GM12878 (cell line): ENCODE results near the gene ITLN1. TPM values are rescaled to one million over a fixed set of nuclear protein-coding genes. Genes with fewer than 3 reads are reported as not detected.

ENCODE experiments used
- ATAC-seq: fragments of 200-7000 bp; cut with Tn5 transposase; 3 replicates; pipeline ENCODE4 v1.9.1; 2020; ENCODE audit warnings: mild to moderate bottlenecking, moderate library complexity
- BruUV-seq: library from RNA; stranded (reverse); fragments of 400-500 nt; replicated peaks from 2 replicates; lab custom pipeline; 2021; lab: Mats Ljungman, UMichigan
- CTCF ChIA-PET: fragments of 300-600 bp; sonication (Branson Sonifier 250); formaldehyde crosslinking; extraction: SDS; loops from one replicate; lab custom pipeline; 2021; ENCODE audit warnings: inconsistent platforms; lab: Yijun Ruan, JAX
- POLR2A ChIA-PET: fragments of 350-600 bp; formaldehyde crosslinking; extraction: SDS; loops from one replicate; lab custom pipeline; 2021; ENCODE audit warnings: inconsistent platforms; lab: Charles Lee
- RAD21 ChIA-PET: fragments of 300-600 bp; sonication (Branson Sonifier 250); formaldehyde crosslinking; loops from one replicate; lab custom pipeline; 2023; ENCODE audit warnings: antibody characterized with exemption; ENCODE audit not compliant: unreplicated experiment; lab: Charles Lee
- SMC1A ChIA-PET: fragments of 300-600 bp; sonication (Branson Sonifier 250); formaldehyde crosslinking; loops from one replicate; lab custom pipeline; 2023; ENCODE audit not compliant: unreplicated experiment, uncharacterized antibody; lab: Charles Lee
- DNase-seq: peaks from one replicate; pipeline ENCODE4 v3.0.0-alpha.2; 2011; ENCODE audit warnings: low read depth, low spot score
- FAIRE-seq: peaks from 3 replicates; lab custom pipeline; 2011; peaks lifted over from hg19 to GRCh38; lab: Jason Lieb, UNC
- H2AFZ ChIP-seq: 2 replicates; pipeline ENCODE4 v1.6.0; 2011; ENCODE audit warnings: low read depth, low read length, control low read depth; ENCODE audit not compliant: control insufficient read depth
- H3K27ac ChIP-seq: 2 replicates; pipeline ENCODE4 v1.5.1; 2011; ENCODE audit warnings: control low read depth; ENCODE audit not compliant: control insufficient read depth, insufficient read depth
- H3K27me3 ChIP-seq, 2 experiments: replicated peaks in 1 of 2; 2 replicates each; pipeline versions ENCODE4 v1.6.0 to v1.6.1; 2011; ENCODE audit warnings: low read length in 1 of 2; ENCODE audit not compliant: control insufficient read depth in 2 of 2, insufficient read depth in 2 of 2
- H3K36me3 ChIP-seq, 2 experiments: 2 replicates each; pipeline ENCODE4 v1.5.1; 2011; ENCODE audit warnings: low read length in 1 of 2; ENCODE audit not compliant: control insufficient read depth in 2 of 2, insufficient read depth in 2 of 2
- H3K4me1 ChIP-seq: 2 replicates; pipeline ENCODE4 v1.6.1; 2011; ENCODE audit warnings: mild to moderate bottlenecking, low read length, moderate library complexity, mixed read lengths; ENCODE audit not compliant: control insufficient read depth, insufficient read depth
- H3K4me2 ChIP-seq: 2 replicates; pipeline ENCODE4 v1.6.0; 2011; ENCODE audit warnings: control low read depth; ENCODE audit not compliant: control insufficient read depth, insufficient read depth
- H3K4me3 ChIP-seq: fragments of 200-600 bp; sonication (generic); 2 replicates; pipeline ENCODE4 v1.5.1; 2016
- H3K79me2 ChIP-seq: 2 replicates; pipeline ENCODE4 v1.6.0; 2011; ENCODE audit warnings: low read length; ENCODE audit not compliant: control insufficient read depth, insufficient read depth
- H3K9ac ChIP-seq: 2 replicates; pipeline ENCODE4 v1.8.0; 2011; ENCODE audit warnings: low read length, control low read depth, mixed read lengths; ENCODE audit not compliant: control insufficient read depth, insufficient read depth
- H3K9me3 ChIP-seq: replicated peaks from 3 replicates; pipeline ENCODE4 v1.5.1; 2011; ENCODE audit warnings: mild to moderate bottlenecking, low read length; ENCODE audit not compliant: control insufficient read depth, insufficient read depth
- H4K20me1 ChIP-seq: 2 replicates; pipeline ENCODE4 v1.6.0; 2011; ENCODE audit not compliant: control insufficient read depth, insufficient read depth
- CBX5 ChIP-seq: sonication (generic); IDR thresholded peaks from 2 replicates; pipeline ENCODE4 v1.6.1; 2016; ENCODE audit warnings: low read depth, moderate library complexity, mild to moderate bottlenecking, inconsistent platforms
- CEBPB ChIP-seq, 2 experiments: fragments of 150-350 bp in 1 of 2; IDR thresholded peaks; 2 replicates each; pipeline ENCODE4 v1.6.1; 2012 to 2014; ENCODE audit warnings: low read depth in 2 of 2, low read length in 2 of 2, borderline replicate concordance in 1 of 2, inconsistent platforms in 1 of 2
- HCFC1 ChIP-seq: fragments of 150-350 bp; IDR thresholded peaks from 2 replicates; pipeline ENCODE4 v1.6.1; 2014; ENCODE audit warnings: low read length
- HDAC6 ChIP-seq: fragments of 200-600 bp; sonication (generic); IDR thresholded peaks from one replicate; pipeline ENCODE4 v1.8.0; 2017; ENCODE audit warnings: antibody characterized with exemption; ENCODE audit not compliant: unreplicated experiment
- IKZF2 ChIP-seq, 2 experiments: fragments of 450-650 bp; IDR thresholded peaks; 2 replicates each; pipeline ENCODE4 v1.6.1; 2017; ENCODE audit warnings: mild to moderate bottlenecking in 2 of 2, moderate library complexity in 2 of 2
- JUNB ChIP-seq: IDR thresholded peaks from 2 replicates; pipeline ENCODE4 v1.6.1; 2016; ENCODE audit warnings: antibody characterized with exemption, mild to moderate bottlenecking
- KLF5 ChIP-seq: fragments of 450-650 bp; IDR thresholded peaks from 2 replicates; pipeline ENCODE4 v1.6.1; 2014; ENCODE audit warnings: mild to moderate bottlenecking; ENCODE audit not compliant: partially characterized antibody
- MTA2 ChIP-seq: fragments of 450-650 bp; IDR thresholded peaks from 2 replicates; pipeline ENCODE4 v1.6.1; 2016; ENCODE audit warnings: low read depth, mild to moderate bottlenecking, moderate library complexity
- NR2F1 ChIP-seq: fragments of 450-650 bp; conservative IDR thresholded peaks from 2 replicates; pipeline ENCODE4 v1.6.1; 2017; ENCODE audit warnings: mild to moderate bottlenecking
- RUNX3 ChIP-seq: IDR thresholded peaks from 2 replicates; pipeline ENCODE4 v1.6.1; 2012; ENCODE audit warnings: low read length, inconsistent platforms
- WGBS: methylation state at CpG from one replicate; pipeline ENCODE4 v1.1.6; 2016; ENCODE audit warnings: low lambda C conversion rate; ENCODE audit not compliant: insufficient replicate concordance, insufficient coverage; ENCODE audit errors: missing lambda C conversion rate; 5-methylcytosine and 5-hydroxymethylcytosine counted together
- in situ Hi-C: fragments of 300-500 bp; cut with MboI; formaldehyde crosslinking; loops from 9 replicates; pipeline ENCODE4 v1.14.3; 2018; ENCODE audit warnings: mixed read lengths
- intact Hi-C: fragments of 100-400 bp; cut with micrococcal nuclease; formaldehyde crosslinking; loops from one replicate; pipeline ENCODE4 v1.14.2; 2022; ENCODE audit not compliant: unreplicated experiment
- polyA plus RNA-seq, 11 experiments: library from polyadenylated mRNA; depleted of rRNA in 4 of 11; unstranded in 6 of 11; stranded (reverse) in 5 of 11; fragments of >200 nt; fragmentation: Nextera tagmentation in 4 of 11; fragmentation: Illumina TruSeq in 1 of 11; extraction: Ambion mirVana in 4 of 11; extraction: Trizol in 1 of 11; gene quantifications; 1 replicate in 1 of 11; 2 replicates in 10 of 11; pipeline versions ENCODE4 v1.2.1 to v1.2.3, GENCODE V29; 2011 to 2016; ENCODE audit warnings: inconsistent platforms in 2 of 11, missing spikeins in 2 of 11, low read depth in 1 of 11
- total RNA-seq, 4 experiments: library from RNA; depleted of rRNA in 3 of 4; stranded (reverse); fragments of >200 nt in 3 of 4; fragmentation: Illumina TruSeq in 1 of 4; extraction: Trizol in 1 of 4; gene quantifications; 2 replicates each; pipeline versions ENCODE4 v1.2.1 to v1.2.3, GENCODE V29; 2013 to 2021
- TF ChIP-seq, protein P1 (sequence below): fragments of 450-650 bp; formaldehyde crosslinking; IDR thresholded peaks from 2 replicates; pipeline ENCODE4 v1.4.0; 2020; ENCODE audit warnings: mild to moderate bottlenecking, moderate library complexity
- TF ChIP-seq, protein P2 (sequence below): fragments of 450-650 bp; IDR thresholded peaks from 2 replicates; pipeline ENCODE4 v1.6.1; 2016; ENCODE audit warnings: mild to moderate bottlenecking
- TF ChIP-seq, protein P3 (sequence below): fragments of 450-650 bp; IDR thresholded peaks from 2 replicates; pipeline ENCODE4 v1.6.1; 2018; ENCODE audit warnings: borderline replicate concordance, mild to moderate bottlenecking; ENCODE audit not compliant: partially characterized antibody
- TF ChIP-seq, protein P4 (sequence below): fragments of 450-650 bp; IDR thresholded peaks from 2 replicates; pipeline ENCODE4 v1.6.1; 2017; ENCODE audit warnings: low read depth, mild to moderate bottlenecking, moderate library complexity

ITLN1 gene
- total and polyA plus RNA-seq, 10 of the 15 experiments (the other 5 are each of a cell fraction or from before 2014, with no cell fraction given): not detected

DNA sequence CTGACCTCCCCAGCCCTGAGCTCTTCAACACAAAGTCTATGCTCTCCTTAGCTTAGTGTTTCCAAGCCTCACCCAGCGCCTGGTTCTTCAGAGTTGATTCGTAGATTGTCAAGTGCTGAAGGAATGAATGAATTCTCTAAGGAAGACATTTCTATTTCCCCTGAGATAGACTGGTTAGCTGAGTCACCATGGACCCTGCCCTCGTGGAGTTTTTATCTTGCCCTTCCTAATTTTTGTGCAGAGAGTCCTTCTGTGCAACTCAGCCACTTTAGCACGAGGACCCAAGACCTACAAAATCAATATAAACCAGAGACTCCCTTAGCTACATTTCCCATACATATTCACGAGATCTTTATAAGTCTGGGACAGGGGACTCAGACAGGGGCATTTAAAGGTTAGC lies 19.6 kb downstream of the ITLN1 start (continued):
- TF ChIP-seq, protein P1, sequence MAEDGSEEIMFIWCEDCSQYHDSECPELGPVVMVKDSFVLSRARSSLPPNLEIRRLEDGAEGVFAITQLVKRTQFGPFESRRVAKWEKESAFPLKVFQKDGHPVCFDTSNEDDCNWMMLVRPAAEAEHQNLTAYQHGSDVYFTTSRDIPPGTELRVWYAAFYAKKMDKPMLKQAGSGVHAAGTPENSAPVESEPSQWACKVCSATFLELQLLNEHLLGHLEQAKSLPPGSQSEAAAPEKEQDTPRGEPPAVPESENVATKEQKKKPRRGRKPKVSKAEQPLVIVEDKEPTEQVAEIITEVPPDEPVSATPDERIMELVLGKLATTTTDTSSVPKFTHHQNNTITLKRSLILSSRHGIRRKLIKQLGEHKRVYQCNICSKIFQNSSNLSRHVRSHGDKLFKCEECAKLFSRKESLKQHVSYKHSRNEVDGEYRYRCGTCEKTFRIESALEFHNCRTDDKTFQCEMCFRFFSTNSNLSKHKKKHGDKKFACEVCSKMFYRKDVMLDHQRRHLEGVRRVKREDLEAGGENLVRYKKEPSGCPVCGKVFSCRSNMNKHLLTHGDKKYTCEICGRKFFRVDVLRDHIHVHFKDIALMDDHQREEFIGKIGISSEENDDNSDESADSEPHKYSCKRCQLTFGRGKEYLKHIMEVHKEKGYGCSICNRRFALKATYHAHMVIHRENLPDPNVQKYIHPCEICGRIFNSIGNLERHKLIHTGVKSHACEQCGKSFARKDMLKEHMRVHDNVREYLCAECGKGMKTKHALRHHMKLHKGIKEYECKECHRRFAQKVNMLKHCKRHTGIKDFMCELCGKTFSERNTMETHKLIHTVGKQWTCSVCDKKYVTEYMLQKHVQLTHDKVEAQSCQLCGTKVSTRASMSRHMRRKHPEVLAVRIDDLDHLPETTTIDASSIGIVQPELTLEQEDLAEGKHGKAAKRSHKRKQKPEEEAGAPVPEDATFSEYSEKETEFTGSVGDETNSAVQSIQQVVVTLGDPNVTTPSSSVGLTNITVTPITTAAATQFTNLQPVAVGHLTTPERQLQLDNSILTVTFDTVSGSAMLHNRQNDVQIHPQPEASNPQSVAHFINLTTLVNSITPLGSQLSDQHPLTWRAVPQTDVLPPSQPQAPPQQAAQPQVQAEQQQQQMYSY (CRISPR knock-in tag): no peak
- TF ChIP-seq RUNX3 (no peak), HCFC1 (no peak), KLF5 (no peak)
- TF ChIP-seq, protein P2, sequence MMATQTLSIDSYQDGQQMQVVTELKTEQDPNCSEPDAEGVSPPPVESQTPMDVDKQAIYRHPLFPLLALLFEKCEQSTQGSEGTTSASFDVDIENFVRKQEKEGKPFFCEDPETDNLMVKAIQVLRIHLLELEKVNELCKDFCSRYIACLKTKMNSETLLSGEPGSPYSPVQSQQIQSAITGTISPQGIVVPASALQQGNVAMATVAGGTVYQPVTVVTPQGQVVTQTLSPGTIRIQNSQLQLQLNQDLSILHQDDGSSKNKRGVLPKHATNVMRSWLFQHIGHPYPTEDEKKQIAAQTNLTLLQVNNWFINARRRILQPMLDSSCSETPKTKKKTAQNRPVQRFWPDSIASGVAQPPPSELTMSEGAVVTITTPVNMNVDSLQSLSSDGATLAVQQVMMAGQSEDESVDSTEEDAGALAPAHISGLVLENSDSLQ: no peak

DNA sequence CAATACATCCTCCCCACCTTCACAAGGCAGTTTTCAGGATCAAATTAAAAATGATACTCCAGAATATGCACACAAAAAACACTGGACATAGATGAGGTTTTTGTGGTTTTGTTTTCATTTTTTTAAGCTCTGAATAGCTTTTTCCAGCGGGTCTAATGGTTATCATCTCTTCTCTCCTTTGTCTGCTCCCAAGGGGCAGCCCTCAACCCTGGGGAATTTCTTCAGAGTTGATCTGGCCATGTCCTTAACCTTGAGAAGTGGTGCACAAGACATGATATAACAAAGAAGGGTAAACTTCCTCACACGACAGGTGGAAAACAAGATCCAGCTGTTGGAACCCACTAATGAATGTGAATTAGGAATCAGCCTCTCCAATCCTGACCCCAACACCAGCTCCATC lies 20.8 kb downstream of the ITLN1 start:
- 49% methylated on average over 2 of the region's 2 CpGs for WGBS
- Histone ChIP-seq H3K4me2 (no peak overlapping the region), H3K9me3 (no peaks in the 10 kb centered on the region), H3K4me3 (no peak overlapping the region), H3K4me1 (peaks cover 15% of the 10 kb centered on the region), H3K79me2 (no peaks in the 10 kb centered on the region), H3K9ac (no peak overlapping the region), H4K20me1 (no peaks in the 10 kb centered on the region), H3K27ac (no peak overlapping the region), H2AFZ (no peak overlapping the region), H3K36me3 (no peaks in the 10 kb centered on the region), H3K27me3 (no peaks in the 10 kb centered on the region)
- intact Hi-C loops (no loop called here), in situ Hi-C loops (no loop called here)
- no TSS peak for BruUV-seq
- ChIA-PET RAD21 (interaction anchor here (0.7 to 4.6 kb wide), 9 partner anchors 8 to 199 kb away, joined by 3 to 24 read pairs (median 11); no protein-coding TSS in a partner anchor), POLR2A (interaction anchor here (0.6 to 3.8 kb wide), 7 partner anchors 9 to 130 kb away, joined by 3 to 13 read pairs (median 4); no protein-coding TSS in a partner anchor), SMC1A (interaction anchor here (0.8 to 6.7 kb wide), 13 partner anchors 8 to 192 kb away, joined by 3 to 41 read pairs (median 10); partner anchors contain the start of gene ITLN2), CTCF (interaction anchor here (0.7 to 7.0 kb wide), 17 partner anchors 10 to 156 kb away, joined by 3 to 99 read pairs (median 4); no protein-coding TSS in a partner anchor)
- FAIRE-seq (no peak), DNase-seq (no peak), ATAC-seq (no peak)
- no peak for TF ChIP-seq NR2F1
- TF ChIP-seq, protein P3, sequence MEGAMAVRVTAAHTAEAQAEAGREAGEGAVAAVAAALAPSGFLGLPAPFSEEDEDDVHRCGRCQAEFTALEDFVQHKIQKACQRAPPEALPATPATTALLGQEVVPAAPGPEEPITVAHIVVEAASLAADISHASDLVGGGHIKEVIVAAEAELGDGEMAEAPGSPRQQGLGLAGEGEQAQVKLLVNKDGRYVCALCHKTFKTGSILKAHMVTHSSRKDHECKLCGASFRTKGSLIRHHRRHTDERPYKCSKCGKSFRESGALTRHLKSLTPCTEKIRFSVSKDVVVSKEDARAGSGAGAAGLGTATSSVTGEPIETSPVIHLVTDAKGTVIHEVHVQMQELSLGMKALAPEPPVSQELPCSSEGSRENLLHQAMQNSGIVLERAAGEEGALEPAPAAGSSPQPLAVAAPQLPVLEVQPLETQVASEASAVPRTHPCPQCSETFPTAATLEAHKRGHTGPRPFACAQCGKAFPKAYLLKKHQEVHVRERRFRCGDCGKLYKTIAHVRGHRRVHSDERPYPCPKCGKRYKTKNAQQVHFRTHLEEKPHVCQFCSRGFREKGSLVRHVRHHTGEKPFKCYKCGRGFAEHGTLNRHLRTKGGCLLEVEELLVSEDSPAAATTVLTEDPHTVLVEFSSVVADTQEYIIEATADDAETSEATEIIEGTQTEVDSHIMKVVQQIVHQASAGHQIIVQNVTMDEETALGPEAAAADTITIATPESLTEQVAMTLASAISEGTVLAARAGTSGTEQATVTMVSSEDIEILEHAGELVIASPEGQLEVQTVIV: no peak
- TF ChIP-seq KLF5: no peak
- 0 out of 4 replicates have a peak, but pooled peaks have one; percentile 1 to 2 for TF ChIP-seq IKZF2 (IDR thresholded peaks at IDR 0.05)
- no peak for TF ChIP-seq CBX5
- TF ChIP-seq MTA2: no peak
- TF ChIP-seq, protein P4, sequence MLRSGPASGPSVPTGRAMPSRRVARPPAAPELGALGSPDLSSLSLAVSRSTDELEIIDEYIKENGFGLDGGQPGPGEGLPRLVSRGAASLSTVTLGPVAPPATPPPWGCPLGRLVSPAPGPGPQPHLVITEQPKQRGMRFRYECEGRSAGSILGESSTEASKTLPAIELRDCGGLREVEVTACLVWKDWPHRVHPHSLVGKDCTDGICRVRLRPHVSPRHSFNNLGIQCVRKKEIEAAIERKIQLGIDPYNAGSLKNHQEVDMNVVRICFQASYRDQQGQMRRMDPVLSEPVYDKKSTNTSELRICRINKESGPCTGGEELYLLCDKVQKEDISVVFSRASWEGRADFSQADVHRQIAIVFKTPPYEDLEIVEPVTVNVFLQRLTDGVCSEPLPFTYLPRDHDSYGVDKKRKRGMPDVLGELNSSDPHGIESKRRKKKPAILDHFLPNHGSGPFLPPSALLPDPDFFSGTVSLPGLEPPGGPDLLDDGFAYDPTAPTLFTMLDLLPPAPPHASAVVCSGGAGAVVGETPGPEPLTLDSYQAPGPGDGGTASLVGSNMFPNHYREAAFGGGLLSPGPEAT: no peak
- no peak for TF ChIP-seq JUNB
- TF ChIP-seq CEBPB (IDR thresholded peaks at IDR 0.05; ENCODE audit: borderline replicate concordance in 1 of 2, low read depth in 2 of 2, low read length in 2 of 2): no peak
- TF ChIP-seq HDAC6: no peak
